Peyer's patch (tissue), 4 donors: ENCODE data around the gene ARMC12.

Source experiments
- POLR2A ChIP-seq, 2 donors: fragments of 450-650 bp; IDR thresholded peaks; one replicate each; pipeline ENCODE4 v1.5.1; 2017; ENCODE audit warnings: antibody characterized with exemption in 2 of 2, mild to moderate bottlenecking in 2 of 2, moderate library complexity in 2 of 2
- TF ChIP-seq, protein P1 (sequence below), 6 experiments: fragments of 450-650 bp in 4 of 6; fragments of 200-600 bp in 2 of 6; sonication (generic) in 1 of 6; IDR thresholded peaks; one replicate each; pipeline ENCODE4 v1.5.1; 2017 to 2019; ENCODE audit warnings: antibody characterized with exemption in 6 of 6, mild to moderate bottlenecking in 3 of 6, moderate library complexity in 1 of 6

DNA sequence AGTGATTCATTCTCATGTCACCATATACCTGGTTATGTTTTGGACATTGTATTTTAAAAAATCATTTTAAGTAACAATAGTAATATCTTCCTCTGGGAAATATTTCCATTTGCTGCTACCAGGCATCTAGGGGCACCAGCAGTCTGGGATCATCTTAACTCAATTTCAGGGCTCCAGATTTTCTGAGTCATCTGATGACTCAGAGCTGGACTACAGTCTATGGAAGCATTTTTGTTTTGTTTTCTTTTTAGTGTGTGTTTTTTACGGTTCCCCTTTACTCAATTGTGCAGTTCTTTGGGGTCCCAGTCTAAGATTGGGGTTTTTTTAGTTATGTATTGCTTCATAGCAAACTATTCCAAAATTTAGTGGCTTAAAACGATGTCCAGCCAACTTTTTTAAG lies 42.4 kb upstream of the ARMC12 start:
- TF ChIP-seq, protein P1, sequence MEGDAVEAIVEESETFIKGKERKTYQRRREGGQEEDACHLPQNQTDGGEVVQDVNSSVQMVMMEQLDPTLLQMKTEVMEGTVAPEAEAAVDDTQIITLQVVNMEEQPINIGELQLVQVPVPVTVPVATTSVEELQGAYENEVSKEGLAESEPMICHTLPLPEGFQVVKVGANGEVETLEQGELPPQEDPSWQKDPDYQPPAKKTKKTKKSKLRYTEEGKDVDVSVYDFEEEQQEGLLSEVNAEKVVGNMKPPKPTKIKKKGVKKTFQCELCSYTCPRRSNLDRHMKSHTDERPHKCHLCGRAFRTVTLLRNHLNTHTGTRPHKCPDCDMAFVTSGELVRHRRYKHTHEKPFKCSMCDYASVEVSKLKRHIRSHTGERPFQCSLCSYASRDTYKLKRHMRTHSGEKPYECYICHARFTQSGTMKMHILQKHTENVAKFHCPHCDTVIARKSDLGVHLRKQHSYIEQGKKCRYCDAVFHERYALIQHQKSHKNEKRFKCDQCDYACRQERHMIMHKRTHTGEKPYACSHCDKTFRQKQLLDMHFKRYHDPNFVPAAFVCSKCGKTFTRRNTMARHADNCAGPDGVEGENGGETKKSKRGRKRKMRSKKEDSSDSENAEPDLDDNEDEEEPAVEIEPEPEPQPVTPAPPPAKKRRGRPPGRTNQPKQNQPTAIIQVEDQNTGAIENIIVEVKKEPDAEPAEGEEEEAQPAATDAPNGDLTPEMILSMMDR (IDR thresholded peaks at IDR 0.05): no peak
- no peak for TF ChIP-seq POLR2A (IDR thresholded peaks at IDR 0.05)
